ENCODE results near the gene PAMR1. TPM values are rescaled to one million over a fixed set of nuclear protein-coding genes. Genes with fewer than 3 reads are reported as not detected.

Gene PAMR1
- total RNA-seq, 1 experiment from 2014 or later: 1.1 TPM

- H2AFZ ChIP-seq: no peak overlapping the region
- H3K36me3 ChIP-seq (ENCODE audit: low read depth): no peaks in the 10 kb centered on the region
- no peaks in the 10 kb centered on the region for H4K20me1 ChIP-seq (ENCODE audit: insufficient read depth)
- no peaks in the 10 kb centered on the region for H3K9me3 ChIP-seq (ENCODE audit: insufficient read depth, low read depth)
- no TSS peak for BruUV-seq (replicated peaks)
- TF ChIP-seq EZH2 (IDR thresholded peaks at IDR 0.05; ENCODE audit: low read depth): no peak
- H3F3A ChIP-seq (ENCODE audit: insufficient read depth, low read depth): peaks cover 27% of the 10 kb centered on the region
- ChIA-PET CTCF (interaction anchor here (0.6 to 1.5 kb wide), 2 partner anchors 388 to 461 kb away, joined by 3 read pairs; no protein-coding TSS in a partner anchor), POLR2A (ENCODE audit: unreplicated experiment) (no interaction called here)
- no peak overlapping the region for H3K4me2 ChIP-seq
- no peaks in the 10 kb centered on the region for H3K27me3 ChIP-seq (ENCODE audit: insufficient read depth, low read depth)
- DNase-seq: no peak
- H3K9me2 ChIP-seq (ENCODE audit: insufficient read depth): no peaks in the 10 kb centered on the region
- no peak overlapping the region for H3K27ac ChIP-seq
- peaks cover 49% of the 10 kb centered on the region for H3K4me1 ChIP-seq (replicated peaks; ENCODE audit: insufficient read depth)
- H3K4me3 ChIP-seq: no peak overlapping the region
- H3K79me2 ChIP-seq (ENCODE audit: low read depth): no peaks in the 10 kb centered on the region
- intact Hi-C loops (cut with micrococcal nuclease; ENCODE audit: unreplicated experiment): no loop called here
Observed at GRCh38 chr11:35388061-35388460, 137.4 kb downstream of the PAMR1 start.

- Histone ChIP-seq H3K9me2 (ENCODE audit: insufficient read depth) (no peaks in the 10 kb centered on the region), H3K4me3 (no peak overlapping the region), H2AFZ (no peak overlapping the region), H3K79me2 (ENCODE audit: low read depth) (no peaks in the 10 kb centered on the region), H3K4me1 (replicated peaks; ENCODE audit: insufficient read depth) (peaks cover 46% of the 10 kb centered on the region), H3F3A (ENCODE audit: insufficient read depth, low read depth) (peaks cover 27% of the 10 kb centered on the region), H3K27me3 (ENCODE audit: insufficient read depth, low read depth) (no peaks in the 10 kb centered on the region), H3K4me2 (no peak overlapping the region), H3K36me3 (ENCODE audit: low read depth) (no peaks in the 10 kb centered on the region), H3K27ac (no peak overlapping the region), H4K20me1 (ENCODE audit: insufficient read depth) (no peaks in the 10 kb centered on the region), H3K9me3 (ENCODE audit: insufficient read depth, low read depth) (no peaks in the 10 kb centered on the region)
- BruUV-seq (replicated peaks): no TSS peak
- no peak for DNase-seq
- ChIA-PET POLR2A (ENCODE audit: unreplicated experiment) (interaction anchor here (0.5 to 0.7 kb wide), 4 partner anchors 9 to 759 kb away, joined by 3 to 4 read pairs (median 3); no protein-coding TSS in a partner anchor), CTCF (interaction anchor here (0.7 to 1.5 kb wide), 2 partner anchors 163 to 460 kb away, joined by 3 read pairs; no protein-coding TSS in a partner anchor)
- intact Hi-C loops (cut with micrococcal nuclease; ENCODE audit: unreplicated experiment): no loop called here
- no peak for TF ChIP-seq EZH2 (IDR thresholded peaks at IDR 0.05; ENCODE audit: low read depth)
- no peak for TF ChIP-seq CTCF (conservative IDR thresholded peaks at IDR 0.05)
Observed at GRCh38 chr11:35387111-35387982, 138.1 kb downstream of the PAMR1 start.

GRCh38 chr11:35383953-35384352 is 141.5 kb downstream of the PAMR1 start:
- Histone ChIP-seq H3F3A (ENCODE audit: insufficient read depth, low read depth) (no peaks in the 10 kb centered on the region; the same call in 1 of the 2 replicates), H3K4me3 (no peak overlapping the region), H3K27ac (no peak overlapping the region), H3K4me2 (no peak overlapping the region), H4K20me1 (ENCODE audit: insufficient read depth) (no peaks in the 10 kb centered on the region), H3K36me3 (ENCODE audit: low read depth) (no peaks in the 10 kb centered on the region), H2AFZ (no peak overlapping the region), H3K9me2 (ENCODE audit: insufficient read depth) (no peaks in the 10 kb centered on the region), H3K79me2 (ENCODE audit: low read depth) (no peaks in the 10 kb centered on the region), H3K4me1 (replicated peaks; ENCODE audit: insufficient read depth) (peaks cover 12% of the 10 kb centered on the region; the same call in 1 of the 2 replicates), H3K9me3 (ENCODE audit: insufficient read depth, low read depth) (no peaks in the 10 kb centered on the region), H3K27me3 (ENCODE audit: insufficient read depth, low read depth) (no peaks in the 10 kb centered on the region)
- POLR2A ChIA-PET (ENCODE audit: unreplicated experiment): interaction anchor here (0.6 kb wide), 1 partner anchor 116 kb away, joined by 3 read pairs; no protein-coding TSS in a partner anchor
- DNase-seq: no peak
- intact Hi-C loops (cut with micrococcal nuclease; ENCODE audit: unreplicated experiment): no loop called here
- CTCF ChIA-PET: no interaction called here
- BruUV-seq (replicated peaks): no TSS peak
- TF ChIP-seq CTCF (conservative IDR thresholded peaks at IDR 0.05) (no peak), EZH2 (IDR thresholded peaks at IDR 0.05; ENCODE audit: low read depth) (no peak)

Other genes starting within 250 kb of the PAMR1 start
- 0.09 and 0.38 TPM in 2 replicates for gene SLC1A2, start 106.1 kb downstream of the PAMR1 start, total RNA-seq (2021)
- 14.8 and 17.5 TPM in 2 replicates for gene FJX1, start 92.8 kb upstream of the PAMR1 start, total RNA-seq (2021)
- 91.7 and 100 TPM in 2 replicates for gene TRIM44, start 137.2 kb upstream of the PAMR1 start, total RNA-seq (2021)